H1 (cell line): ENCODE results near the gene MPV17. TPM values are rescaled to one million over a fixed set of nuclear protein-coding genes. Genes with fewer than 3 reads are reported as not detected.
A peak's percentile ranks its signal among the peaks of the same experiment; 100 is the strongest.

Experiments used
- CTCF ChIA-PET: fragments of 300-600 bp; sonication (Branson Sonifier 250); formaldehyde crosslinking; loops from one replicate; lab custom pipeline; 2021; ENCODE audit not compliant: partially characterized antibody; lab: Charles Lee
- POLR2A ChIA-PET: fragments of 300-600 bp; sonication (Branson Sonifier 250); formaldehyde crosslinking; loops from one replicate; lab custom pipeline; 2021; ENCODE audit warnings: inconsistent platforms; ENCODE audit not compliant: partially characterized antibody; lab: Charles Lee
- DNase-seq, 2 experiments: peaks; one replicate each; pipeline versions ENCODE4 v3.0.0 to v3.0.0-alpha.2; 2010 to 2022; ENCODE audit warnings: low spot score in 2 of 2, low read depth in 1 of 2, mixed read lengths in 1 of 2
- FAIRE-seq: peaks from 2 replicates; lab custom pipeline; 2011; peaks lifted over from hg19 to GRCh38; lab: Jason Lieb, UNC
- H2AFZ ChIP-seq: 2 replicates; pipeline ENCODE4 v1.8.1; 2012; ENCODE audit warnings: low read length, inconsistent platforms
- H2AK5ac ChIP-seq: 2 replicates; pipeline ENCODE4 v1.6.1; 2013; ENCODE audit warnings: low read depth, low read length
- H2BK120ac ChIP-seq: replicated peaks from 2 replicates; pipeline ENCODE3; 2013; ENCODE audit warnings: low read depth, low read length, inconsistent platforms
- H2BK12ac ChIP-seq: 2 replicates; pipeline ENCODE4 v1.6.1; 2013; ENCODE audit warnings: low read depth, low read length
- H2BK15ac ChIP-seq: 2 replicates; pipeline ENCODE4 v1.6.1; 2013; ENCODE audit warnings: low read length
- H2BK20ac ChIP-seq: 2 replicates; pipeline ENCODE4 v1.6.1; 2013; ENCODE audit warnings: low read length
- H2BK5ac ChIP-seq: 2 replicates; pipeline ENCODE4 v1.6.1; 2013; ENCODE audit warnings: low read depth, low read length
- H3K14ac ChIP-seq: 2 replicates; pipeline ENCODE4 v1.6.1; 2013; ENCODE audit warnings: inconsistent platforms; ENCODE audit not compliant: insufficient read length
- H3K18ac ChIP-seq: 2 replicates; pipeline ENCODE4 v1.6.1; 2013; ENCODE audit warnings: low read length; ENCODE audit errors: extremely low read depth
- H3K23ac ChIP-seq: 2 replicates; pipeline ENCODE4 v1.6.1; 2013; ENCODE audit warnings: inconsistent platforms; ENCODE audit not compliant: insufficient read length
- H3K23me2 ChIP-seq: 2 replicates; pipeline ENCODE4 v1.6.1; 2013; ENCODE audit warnings: low read depth, low read length
- H3K27ac ChIP-seq: 2 replicates; pipeline ENCODE4 v1.6.1; 2011; ENCODE audit warnings: low read depth, low read length, inconsistent platforms
- H3K27me3 ChIP-seq, 4 experiments: replicated peaks in 1 of 4; 1 replicate in 1 of 4; 2 replicates in 3 of 4; pipeline versions ENCODE4 v1.6.1 to v1.8.1; 2011 to 2013; ENCODE audit warnings: low read length in 3 of 4, mild to moderate bottlenecking in 3 of 4, inconsistent platforms in 2 of 4, mixed read lengths in 2 of 4, moderate library complexity in 1 of 4; ENCODE audit not compliant: control insufficient read depth in 3 of 4, insufficient read depth in 3 of 4; ENCODE audit errors: extremely low read depth in 1 of 4
- H3K36me3 ChIP-seq, 4 experiments: 2 replicates each; pipeline versions ENCODE4 v1.6.1 to v1.8.1; 2011 to 2013; ENCODE audit warnings: mild to moderate bottlenecking in 4 of 4, low read length in 3 of 4, moderate library complexity in 2 of 4, control low read depth in 1 of 4, inconsistent platforms in 1 of 4; ENCODE audit not compliant: insufficient read depth in 4 of 4, control insufficient read depth in 2 of 4
- H3K4ac ChIP-seq: replicated peaks from 2 replicates; pipeline ENCODE3; 2013; ENCODE audit warnings: low read length, low read depth, mixed read lengths, inconsistent platforms; ENCODE audit not compliant: insufficient read length
- H3K4me1 ChIP-seq, 4 experiments: replicated peaks in 1 of 4; 1 replicate in 1 of 4; 2 replicates in 3 of 4; pipeline versions ENCODE4 v1.6.1 to v1.8.1; 2011 to 2013; ENCODE audit warnings: low read length in 3 of 4, inconsistent platforms in 2 of 4, mixed read lengths in 1 of 4; ENCODE audit not compliant: insufficient read depth in 4 of 4, control insufficient read depth in 3 of 4
- H3K4me2 ChIP-seq, 2 experiments: 2 replicates each; pipeline versions ENCODE4 v1.6.1 to v1.8.1; 2011 to 2013; ENCODE audit warnings: low read depth in 2 of 2, low read length in 2 of 2, control low read depth in 1 of 2, inconsistent platforms in 1 of 2, mild to moderate bottlenecking in 1 of 2; ENCODE audit not compliant: insufficient read depth in 1 of 2
- H3K4me3 ChIP-seq, 4 experiments: fragments of 200-600, 300-600 bp in 1 of 4; sonication (generic), shearing (Covaris generic), sonication (Bioruptor Twin) in 1 of 4; 2 replicates each; pipeline versions ENCODE4 v1.5.1 to v1.8.1; 2011 to 2016; ENCODE audit warnings: low read length in 4 of 4, low read depth in 3 of 4, control low read depth in 2 of 4, inconsistent platforms in 2 of 4, mild to moderate bottlenecking in 2 of 4, mixed read lengths in 1 of 4, moderate library complexity in 1 of 4; ENCODE audit not compliant: insufficient read depth in 2 of 4; ENCODE audit errors: extremely low read depth in 1 of 4
- H3K56ac ChIP-seq: replicated peaks from 2 replicates; pipeline ENCODE3; 2013; ENCODE audit warnings: low read depth, mild to moderate bottlenecking, mixed read lengths, low read length, inconsistent platforms; ENCODE audit not compliant: insufficient read length
- H3K79me1 ChIP-seq: 2 replicates; pipeline ENCODE4 v1.6.1; 2013; ENCODE audit warnings: low read depth, low read length, control low read depth
- H3K79me2 ChIP-seq, 2 experiments: 2 replicates each; pipeline versions ENCODE4 v1.6.1 to v1.8.1; 2012 to 2013; ENCODE audit warnings: low read length in 2 of 2, mild to moderate bottlenecking in 2 of 2, inconsistent platforms in 1 of 2; ENCODE audit not compliant: insufficient read depth in 2 of 2, control insufficient read depth in 1 of 2
- H3K9ac ChIP-seq, 4 experiments: replicated peaks in 1 of 4; 1 replicate in 1 of 4; 2 replicates in 3 of 4; pipeline versions ENCODE4 v1.6.1 to v1.8.1; 2011 to 2013; ENCODE audit warnings: low read depth in 3 of 4, low read length in 3 of 4, control low read depth in 2 of 4, mild to moderate bottlenecking in 2 of 4, moderate library complexity in 2 of 4, inconsistent platforms in 1 of 4; ENCODE audit errors: extremely low read depth in 1 of 4
- H3K9me3 ChIP-seq, 2 experiments: 2 replicates each; pipeline versions ENCODE4 v1.6.1 to v1.8.1; 2012 to 2013; ENCODE audit warnings: mild to moderate bottlenecking in 2 of 2, moderate library complexity in 2 of 2, control low read depth in 1 of 2, inconsistent platforms in 1 of 2, low read depth in 1 of 2, low read length in 1 of 2, mixed read lengths in 1 of 2; ENCODE audit not compliant: insufficient read depth in 2 of 2
- H4K20me1 ChIP-seq, 2 experiments: replicated peaks in 1 of 2; 2 replicates each; pipeline versions ENCODE3 to v1.8.1; 2011 to 2013; ENCODE audit warnings: inconsistent platforms in 2 of 2, low read length in 2 of 2, mild to moderate bottlenecking in 1 of 2; ENCODE audit not compliant: insufficient read depth in 2 of 2, control insufficient read depth in 1 of 2
- H4K5ac ChIP-seq: 2 replicates; pipeline ENCODE4 v1.6.1; 2013; ENCODE audit warnings: low read length, low read depth, mixed read lengths, inconsistent platforms; ENCODE audit not compliant: insufficient read length
- H4K8ac ChIP-seq: 2 replicates; pipeline ENCODE4 v1.8.0; 2013; ENCODE audit warnings: mild to moderate bottlenecking, moderate library complexity, low read length, inconsistent platforms; ENCODE audit not compliant: insufficient read depth; ENCODE audit errors: extremely low read depth
- H4K91ac ChIP-seq: replicated peaks from 2 replicates; pipeline ENCODE3; 2013; ENCODE audit warnings: low read length, mixed read lengths, inconsistent platforms; ENCODE audit not compliant: insufficient read length
- BCL11A ChIP-seq, 2 experiments: IDR thresholded peaks; one replicate each; pipeline ENCODE4 v1.6.1; 2011; ENCODE audit warnings: low read depth in 2 of 2, low read length in 2 of 2, mild to moderate bottlenecking in 2 of 2
- BRCA1 ChIP-seq: IDR thresholded peaks from 2 replicates; pipeline ENCODE4 v1.6.1; 2012; ENCODE audit warnings: low read depth, low read length, improper control_type of control experiment
- CBX5 ChIP-seq: fragments of 300-800, 300-1000 bp; sonication (generic); IDR thresholded peaks from 2 replicates; pipeline ENCODE4 v1.7.1; 2016; ENCODE audit warnings: antibody characterized with exemption, low read length, low read depth
- EZH2 ChIP-seq: fragments of 200-600 bp; sonication (generic); IDR thresholded peaks from 2 replicates; pipeline ENCODE4 v1.7.1; 2012; ENCODE audit warnings: low read depth, mild to moderate bottlenecking, moderate library complexity, low read length, inconsistent platforms; ENCODE audit not compliant: severe bottlenecking
- GTF2F1 ChIP-seq: IDR thresholded peaks from 2 replicates; pipeline ENCODE4 v1.6.1; 2012; ENCODE audit warnings: low read depth, low read length, improper control_type of control experiment, borderline replicate concordance
- JUN ChIP-seq: IDR thresholded peaks from 2 replicates; pipeline ENCODE4 v1.6.1; 2011; ENCODE audit warnings: low read depth, mild to moderate bottlenecking, improper control_type of control experiment, low read length
- KDM1A ChIP-seq: fragments of 200-600, 300-600 bp; sonication (generic); IDR thresholded peaks from 2 replicates; pipeline ENCODE4 v1.7.1; 2016; ENCODE audit warnings: mild to moderate bottlenecking, low read length, borderline replicate concordance
- KDM4A ChIP-seq: IDR thresholded peaks from one replicate; pipeline ENCODE4 v1.7.1; 2012; ENCODE audit warnings: low read depth, mild to moderate bottlenecking, moderate library complexity, low read length, inconsistent platforms; ENCODE audit not compliant: severe bottlenecking
- NANOG ChIP-seq: IDR thresholded peaks from 2 replicates; pipeline ENCODE4 v1.6.1; 2011; ENCODE audit warnings: low read length, low read depth, mild to moderate bottlenecking, inconsistent platforms; ENCODE audit not compliant: insufficient read depth, poor library complexity, severe bottlenecking
- POU5F1 ChIP-seq: IDR thresholded peaks from 2 replicates; pipeline ENCODE4 v1.6.1; 2011; ENCODE audit warnings: low read depth, mild to moderate bottlenecking, low read length, moderate library complexity
- RAD21 ChIP-seq, 2 experiments: IDR thresholded peaks in 1 of 2; conservative IDR thresholded peaks in 1 of 2; 2 replicates each; pipeline ENCODE4 v1.6.1; 2011; ENCODE audit warnings: low read depth in 2 of 2, low read length in 2 of 2, improper control_type of control experiment in 1 of 2, inconsistent platforms in 1 of 2, mild to moderate bottlenecking in 1 of 2, moderate library complexity in 1 of 2
- RBBP5 ChIP-seq: IDR thresholded peaks from 2 replicates; pipeline ENCODE4 v1.7.1; 2012; ENCODE audit warnings: low read depth, mild to moderate bottlenecking, inconsistent platforms, low read length, moderate library complexity, borderline replicate concordance
- TAF1 ChIP-seq: IDR thresholded peaks from 2 replicates; pipeline ENCODE4 v1.6.1; 2011; ENCODE audit warnings: mild to moderate bottlenecking, low read depth, low read length
- YY1 ChIP-seq: IDR thresholded peaks from 2 replicates; pipeline ENCODE4 v1.6.1; 2011; ENCODE audit warnings: low read depth, mild to moderate bottlenecking, low read length
- WGBS, 2 experiments: shearing (Covaris generic) in 1 of 2; methylation state at CpG; one replicate each; pipeline versions ENCODE4 v1.1.6 to v1.1.7; 2013 to 2015; ENCODE audit warnings: low lambda C conversion rate in 2 of 2, mixed read lengths in 2 of 2, inconsistent platforms in 1 of 2, low coverage in 1 of 2, missing lambda C conversion rate in 1 of 2; ENCODE audit not compliant: insufficient replicate concordance in 2 of 2, insufficient coverage in 1 of 2, insufficient read length in 1 of 2; ENCODE audit errors: extremely low coverage in 1 of 2, missing lambda C conversion rate in 1 of 2; 5-methylcytosine and 5-hydroxymethylcytosine counted together
- polyA plus RNA-seq, 7 experiments: library from polyadenylated mRNA; depleted of rRNA in 3 of 7; stranded (reverse) in 5 of 7; unstranded in 2 of 7; fragments of >200 nt in 5 of 7; fragments of 200-250 nt in 2 of 7; gene quantifications; 1 replicate in 5 of 7; 2 replicates in 1 of 7; 4 replicates in 1 of 7; pipeline versions ENCODE4 v1.2.1 to v1.2.3, GENCODE V29; 2011 to 2013; ENCODE audit warnings: missing spikeins in 2 of 7, mixed read lengths in 2 of 7
- total RNA-seq: library from RNA; stranded (reverse); fragmentation: NEBNext Ultra II Directional; extraction: Animal tissue kit (Norgen Biotek cat#: 25700); gene quantifications from 2 replicates; pipeline ENCODE4 v1.2.1, GENCODE V29; 2021

The MPV17 gene
- total and polyA plus RNA-seq, 2 of the 8 experiments (the other 6 are each of a cell fraction or from before 2014, with no cell fraction given), result 45.2 to 181 TPM

GRCh38 chr2:27278010-27278409, 44.9 kb downstream of the MPV17 start:
- H2BK20ac ChIP-seq, result no peak overlapping the region
- H3K9me3 ChIP-seq, result no peaks in the 10 kb centered on the region
- WGBS, 2 experiments, result 73% methylated on average over 1 of the region's 1 CpG; no CpG with 5 or more reads in 1 of the 2 experiments
- no peak overlapping the region for H3K56ac ChIP-seq
- CTCF ChIA-PET, result interaction anchor here (2.5 to 20.2 kb wide), 8 partner anchors 10 to 181 kb away, joined by 12 to 413 read pairs (median 88); partner anchors contain the start of gene SLC30A3
- no peak overlapping the region for H3K14ac ChIP-seq
- H3K79me2 ChIP-seq, result no peaks in the 10 kb centered on the region
- H3K18ac ChIP-seq, result no peak overlapping the region
- no peak overlapping the region for H2BK120ac ChIP-seq
- DNase-seq (no peak), FAIRE-seq (no peak)
- H2AFZ ChIP-seq, result no peak overlapping the region
- no peak overlapping the region for H2BK12ac ChIP-seq
- H2AK5ac ChIP-seq, result no peak overlapping the region
- H4K5ac ChIP-seq, result no peak overlapping the region
- no peak overlapping the region for H3K23ac ChIP-seq
- H4K91ac ChIP-seq, result no peak overlapping the region
- H3K4me3 ChIP-seq, result no peak overlapping the region
- no peak overlapping the region for H2BK5ac ChIP-seq
- H3K79me1 ChIP-seq, result no peaks in the 10 kb centered on the region
- H4K8ac ChIP-seq, result no peak overlapping the region
- no peak overlapping the region for H3K4ac ChIP-seq
- peaks cover 4 to 16% (median 13%) of the 10 kb centered on the region in 4 experiments for H3K4me1 ChIP-seq
- no peak overlapping the region for H3K27ac ChIP-seq
- no peaks in the 10 kb centered on the region for H3K36me3 ChIP-seq
- 0 out of 2 replicates have a peak overlapping the region, but pooled peaks have one; percentile 22 for H2BK15ac ChIP-seq
- H3K23me2 ChIP-seq, result peaks cover 3% of the 10 kb centered on the region
- H3K9ac ChIP-seq, result peak overlapping the region in 1 of 4 experiments; percentile 6; a peak in 1 of 7 replicates
- POLR2A ChIA-PET, result interaction anchor here (9.3 to 11.9 kb wide), 2 partner anchors 13 to 30 kb away, joined by 63 to 149 read pairs; partner anchors contain the start of gene SLC30A3
- no peaks in the 10 kb centered on the region for H4K20me1 ChIP-seq
- peaks cover 0 to 4% (median 0%) of the 10 kb centered on the region in 4 experiments; a peak in 1 of 7 replicates for H3K27me3 ChIP-seq
- no peak overlapping the region for H3K4me2 ChIP-seq
- TF ChIP-seq JUN (no peak), BCL11A (IDR thresholded peaks at IDR 0.05; ENCODE audit: low read depth in 2 of 2, low read length in 2 of 2) (no peak), BRCA1 (no peak), GTF2F1 (no peak), EZH2 (no peak), KDM4A (no peak), CBX5 (no peak), POU5F1 (no peak), KDM1A (no peak), NANOG (no peak), RBBP5 (no peak), TAF1 (no peak), YY1 (no peak), RAD21 (IDR thresholded peaks at IDR 0.05 in 1 of 2, conservative IDR thresholded peaks at IDR 0.05 in 1 of 2; ENCODE audit: low read depth in 2 of 2, low read length in 2 of 2) (no peak)
